ENCODE results near the gene ATAD1.
A peak's percentile ranks its signal among the peaks of the same experiment; 100 is the strongest.

- TF ChIP-seq CTCF (IDR thresholded peaks at IDR 0.05; ENCODE audit: borderline replicate concordance, extremely low read depth, low read length, poor library complexity, severe bottlenecking) (peak; percentile 18), EZH2 (IDR thresholded peaks at IDR 0.05; ENCODE audit: borderline replicate concordance, low read depth, low read length, severe bottlenecking) (no peak)
Measured at GRCh38 chr10:87862679-87863052, 44.6 kb upstream of the ATAD1 start.
